ENCODE data around the gene UBN2. TPM values are rescaled to one million over a fixed set of nuclear protein-coding genes. Genes with fewer than 3 reads are reported as not detected.

The UBN2 gene
- total RNA-seq, 3 donors from 2014 or later (not counting 1 experiment from before 2014, with no cell fraction given) = 17.6 to 33.2 (median 21.2) TPM

DNA sequence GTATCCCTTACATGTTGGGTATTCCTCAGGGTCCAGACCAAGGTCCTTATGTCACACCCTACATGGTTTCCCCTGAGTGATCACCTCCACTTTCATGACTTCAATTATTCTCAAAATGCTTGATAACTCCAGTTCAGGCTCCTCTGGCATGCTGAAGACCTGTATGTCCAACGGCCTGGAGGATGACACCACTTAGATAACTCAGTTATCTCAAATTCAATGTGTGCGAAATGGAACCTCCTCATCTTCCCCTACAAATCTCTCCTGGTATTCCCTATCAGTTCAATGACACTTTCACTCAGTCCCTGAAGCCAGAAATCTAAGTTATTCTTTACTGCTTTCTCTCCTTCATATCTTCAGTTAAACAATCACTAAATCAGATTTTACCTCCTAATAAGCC is 120.0 kb downstream of the UBN2 start:
- H3K4me1 ChIP-seq (ENCODE audit: control insufficient read depth, insufficient read depth, low read length) = no peaks in the 10 kb centered on the region
- no peak overlapping the region for H3K27ac ChIP-seq (ENCODE audit: low read length)
- H3K27me3 ChIP-seq (ENCODE audit: control insufficient read depth, insufficient read depth, low read length) = no peaks in the 10 kb centered on the region
- H3K4me3 ChIP-seq (ENCODE audit: low read length) = no peak overlapping the region
- H3K36me3 Mint-ChIP-seq = no peaks in the 10 kb centered on the region
- H3K9me3 Mint-ChIP-seq = no peaks in the 10 kb centered on the region
- H3K4me3 Mint-ChIP-seq = no peak overlapping the region
- H3K36me3 ChIP-seq (ENCODE audit: control insufficient read depth, insufficient read depth, low read length) = peaks cover 13% of the 10 kb centered on the region
- intact Hi-C loops (cut with micrococcal nuclease) = no loop called here
- 91% methylated on average over 2 of the region's 2 CpGs for WGBS (ENCODE audit: insufficient coverage)
- TF ChIP-seq CTCF (IDR thresholded peaks at IDR 0.05) = no peak
- H3K4me1 Mint-ChIP-seq = peaks cover 0 to 6% of the 10 kb centered on the region in 2 donors
- ATAC-seq = no peak
- DNase-seq = no peak
- no peaks in the 10 kb centered on the region for H3K9me3 ChIP-seq (ENCODE audit: control insufficient read depth, insufficient read depth, low read length)
- no peaks in the 10 kb centered on the region for H3K27me3 Mint-ChIP-seq (ENCODE audit: low read depth in 2 of 2)
- H3K27ac Mint-ChIP-seq = peak overlapping the region in 1 of 2 donors; percentile 21

- ATAC-seq (no peak), DNase-seq (no peak)
- Histone ChIP-seq H3K27me3 (ENCODE audit: control insufficient read depth, insufficient read depth, low read length) (no peaks in the 10 kb centered on the region), H3K27ac (ENCODE audit: low read length) (no peak overlapping the region), H3K36me3 (ENCODE audit: control insufficient read depth, insufficient read depth, low read length) (no peaks in the 10 kb centered on the region), H3K4me1 (ENCODE audit: control insufficient read depth, insufficient read depth, low read length) (peaks cover 10% of the 10 kb centered on the region), H3K9me3 (ENCODE audit: control insufficient read depth, insufficient read depth, low read length) (no peaks in the 10 kb centered on the region), H3K4me3 (ENCODE audit: low read length) (no peak overlapping the region)
- WGBS (ENCODE audit: insufficient coverage) = 97% methylated on average over 2 of the region's 2 CpGs
- H3K4me1 Mint-ChIP-seq = peaks cover 12 to 20% of the 10 kb centered on the region in 2 donors
- no peaks in the 10 kb centered on the region for H3K36me3 Mint-ChIP-seq
- H3K27ac Mint-ChIP-seq = no peak overlapping the region
- H3K9me3 Mint-ChIP-seq = no peaks in the 10 kb centered on the region
- no peak overlapping the region for H3K4me3 Mint-ChIP-seq
- no peaks in the 10 kb centered on the region for H3K27me3 Mint-ChIP-seq (ENCODE audit: low read depth in 2 of 2)
- intact Hi-C loops (cut with micrococcal nuclease) = no loop called here
- TF ChIP-seq CTCF (IDR thresholded peaks at IDR 0.05) = no peak
Observed at GRCh38 chr7:139354729-139355128, 123.7 kb downstream of the UBN2 start.

GRCh38 chr7:139355320-139355719 is 124.3 kb downstream of the UBN2 start:
- no peak overlapping the region for H3K27ac Mint-ChIP-seq
- no peak for DNase-seq
- H3K4me1 Mint-ChIP-seq = peaks cover 12 to 22% of the 10 kb centered on the region in 2 donors
- H3K9me3 Mint-ChIP-seq = no peaks in the 10 kb centered on the region
- Histone ChIP-seq H3K4me1 (ENCODE audit: control insufficient read depth, insufficient read depth, low read length) (peaks cover 10% of the 10 kb centered on the region), H3K9me3 (ENCODE audit: control insufficient read depth, insufficient read depth, low read length) (no peaks in the 10 kb centered on the region), H3K36me3 (ENCODE audit: control insufficient read depth, insufficient read depth, low read length) (no peaks in the 10 kb centered on the region), H3K4me3 (ENCODE audit: low read length) (no peak overlapping the region), H3K27ac (ENCODE audit: low read length) (no peak overlapping the region), H3K27me3 (ENCODE audit: control insufficient read depth, insufficient read depth, low read length) (no peaks in the 10 kb centered on the region)
- no peak for TF ChIP-seq CTCF (IDR thresholded peaks at IDR 0.05)
- no peak for ATAC-seq
- no peak overlapping the region for H3K4me3 Mint-ChIP-seq
- intact Hi-C loops (cut with micrococcal nuclease) = no loop called here
- WGBS (ENCODE audit: insufficient coverage) = 100% methylated on average over 1 of the region's 1 CpG
- H3K36me3 Mint-ChIP-seq = no peaks in the 10 kb centered on the region
- no peaks in the 10 kb centered on the region for H3K27me3 Mint-ChIP-seq (ENCODE audit: low read depth in 2 of 2)

Other genes with a start within 250 kb of the UBN2 start
- under 1 TPM; 0.08 to 0.09 (median 0.09) TPM for gene KIAA1549, start 249.8 kb upstream of the UBN2 start, total RNA-seq
- 1 to 10 TPM in 2 of 3 donors, under 1 TPM in 1; 0.75 to 2.3 (median 1.1) TPM for gene ZC3HAV1L, start 195.2 kb upstream of the UBN2 start, total RNA-seq
- gene ZC3HAV1, start 121.5 kb upstream of the UBN2 start, total RNA-seq = 100 to 1,000 TPM; 129 to 153 (median 137) TPM
- 1 to 10 TPM; 5.1 to 7.2 (median 6.9) TPM for gene FMC1, start 110.1 kb downstream of the UBN2 start, total RNA-seq
- 100 to 1,000 TPM; 183 to 192 (median 186) TPM for gene LUC7L2, start 128.7 kb downstream of the UBN2 start, total RNA-seq